CD4-positive, alpha-beta T cell treated with Interleukin-21 for 1 hour (primary cell): ENCODE results near the gene CRMP1.
"Not testable (repeated sequence)": the region's sequence is repeated elsewhere in the genome, so short reads cannot be mapped to it uniquely, and the experiment has no call there.

Experiments
- DNase-seq: peaks from one replicate; pipeline ENCODE4 v3.0.0-alpha.2; 2020

The CRMP1 gene

DNA sequence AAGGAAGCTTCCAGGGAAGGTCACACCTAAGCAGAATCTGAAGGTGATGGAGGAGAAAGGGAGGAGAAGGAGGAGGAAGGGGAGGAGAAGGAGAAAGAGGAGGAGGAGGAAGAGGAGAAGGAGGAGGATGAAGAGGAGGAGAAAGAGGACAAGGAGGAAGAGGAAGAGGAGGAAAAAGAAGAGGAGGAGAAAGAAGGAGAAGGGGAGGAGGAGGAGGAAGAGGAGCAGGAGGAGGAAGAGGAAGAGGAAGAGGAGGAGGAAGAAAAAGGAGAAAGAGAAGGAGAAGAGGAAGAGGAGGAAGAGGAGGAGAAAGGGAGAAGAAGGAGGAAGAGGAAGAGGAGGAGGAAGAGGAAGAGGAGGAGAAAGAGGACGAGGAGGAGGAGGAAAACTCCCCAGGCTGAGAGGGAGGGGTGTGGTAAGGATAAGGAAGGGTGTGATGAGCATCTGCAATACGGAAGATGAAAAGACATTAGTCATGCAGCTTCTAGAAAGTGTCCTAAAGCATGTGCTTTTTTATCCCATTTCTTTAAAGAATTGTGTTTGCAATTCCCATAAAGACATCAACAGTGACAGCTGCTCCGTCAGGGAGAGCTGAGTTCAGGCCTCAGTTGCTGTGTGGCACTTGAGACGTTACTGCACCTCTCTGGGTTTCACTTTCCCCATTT, 41.1 kb downstream of the CRMP1 start:
- no peak for DNase-seq

DNA sequence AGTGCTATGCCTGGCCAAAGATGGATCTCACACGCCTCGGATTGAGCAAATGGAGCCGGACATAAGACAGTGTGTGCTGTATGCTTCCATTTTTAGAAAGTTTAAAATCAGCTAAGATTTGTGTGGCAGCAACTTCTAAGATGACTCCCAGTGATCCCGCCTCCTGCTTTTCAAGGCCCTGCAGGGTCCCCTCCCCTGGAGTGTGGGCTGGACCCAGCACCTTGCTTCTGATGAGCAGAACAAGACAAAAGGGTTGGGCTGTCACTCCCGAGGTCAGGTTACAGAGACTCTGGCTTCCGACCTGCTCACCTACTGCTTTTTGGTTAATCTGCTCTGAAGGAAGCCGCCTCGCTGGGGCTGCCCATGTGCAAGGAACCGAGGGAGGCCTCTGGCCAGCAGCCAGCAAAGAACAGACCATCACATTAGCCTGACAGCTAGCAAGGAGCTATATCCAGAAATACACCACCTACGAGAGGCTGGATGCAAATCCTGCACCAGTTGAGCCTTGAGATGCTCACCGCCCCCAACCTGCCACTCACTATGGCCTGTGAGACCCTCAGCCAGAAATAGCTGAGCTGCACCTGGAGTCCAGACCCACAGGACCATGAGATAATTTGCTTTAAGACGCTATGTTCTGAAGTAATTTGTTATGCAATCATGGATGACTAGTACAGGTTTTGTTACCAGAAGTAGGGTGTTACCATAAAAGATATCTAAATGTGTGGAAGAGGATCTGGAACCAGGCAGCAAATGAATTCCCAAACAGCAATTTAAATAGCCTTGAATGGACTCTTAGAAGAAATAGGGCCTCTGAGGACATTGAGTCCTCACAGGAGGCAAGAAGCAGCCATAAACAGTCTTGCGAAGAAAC, 47.6 kb downstream of the CRMP1 start:
- no peak for DNase-seq

DNA sequence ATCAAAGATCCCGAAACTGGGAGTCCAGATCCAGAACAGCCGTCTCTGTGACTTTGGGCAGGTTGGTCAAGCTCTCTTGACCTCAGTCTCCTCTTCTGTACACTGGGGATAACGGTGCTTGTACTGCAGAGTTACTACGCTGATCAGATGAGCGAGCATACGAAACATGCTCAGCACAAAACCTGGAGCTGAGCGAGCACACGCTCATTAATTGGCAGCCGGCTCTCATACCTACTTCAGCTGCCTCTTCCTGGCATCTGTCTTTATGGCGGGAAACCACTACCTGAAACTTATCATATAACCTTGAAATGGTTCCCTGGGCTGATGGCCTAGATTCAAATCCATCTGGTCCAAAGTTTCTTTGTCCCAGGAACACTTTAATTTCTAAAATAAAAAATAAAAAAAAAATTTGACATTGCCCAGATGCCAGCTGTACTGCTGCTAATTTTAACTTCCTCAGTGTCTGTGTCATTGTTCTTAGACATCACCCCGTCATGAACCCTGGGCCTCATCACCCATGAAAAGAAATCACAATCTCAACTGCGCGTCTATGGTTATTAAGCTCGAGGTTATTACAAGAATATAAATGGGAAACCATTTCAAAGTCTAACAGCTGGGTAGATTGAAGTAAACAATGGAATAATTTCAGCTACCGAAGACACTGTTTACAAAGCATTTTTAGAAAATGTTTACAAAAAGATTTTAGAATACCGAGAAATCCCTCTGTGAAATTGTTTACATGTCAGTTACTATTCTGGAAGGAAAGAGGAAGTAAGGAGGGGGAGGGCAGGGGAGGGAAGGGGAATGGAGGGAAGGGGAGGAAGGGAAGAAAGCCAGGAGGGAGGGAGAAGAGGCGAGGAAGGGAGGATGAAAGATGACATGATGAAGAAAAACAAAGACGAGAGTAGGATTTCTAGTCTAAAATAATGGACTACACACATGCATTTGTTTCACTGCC, 49.0 kb downstream of the CRMP1 start:
- no peak for DNase-seq

DNA sequence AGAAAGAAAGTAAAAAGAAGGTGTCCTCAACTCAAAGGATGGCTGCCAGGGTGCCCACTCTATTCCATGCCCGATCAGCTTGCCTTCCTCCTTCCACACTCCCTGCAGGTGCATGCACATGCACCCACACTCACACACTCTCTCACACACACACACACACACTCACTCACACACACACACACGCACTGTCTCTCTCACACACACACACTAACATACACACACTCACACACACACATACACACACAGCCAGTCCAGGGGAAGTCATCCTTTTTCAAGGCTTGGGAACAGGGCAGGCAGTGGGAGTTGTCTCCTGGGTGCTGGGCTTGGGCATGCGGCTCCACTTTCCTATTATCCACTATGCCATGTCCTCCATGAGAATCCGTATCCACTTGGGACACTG, 50.4 kb downstream of the CRMP1 start:
- DNase-seq, result no peak

DNA sequence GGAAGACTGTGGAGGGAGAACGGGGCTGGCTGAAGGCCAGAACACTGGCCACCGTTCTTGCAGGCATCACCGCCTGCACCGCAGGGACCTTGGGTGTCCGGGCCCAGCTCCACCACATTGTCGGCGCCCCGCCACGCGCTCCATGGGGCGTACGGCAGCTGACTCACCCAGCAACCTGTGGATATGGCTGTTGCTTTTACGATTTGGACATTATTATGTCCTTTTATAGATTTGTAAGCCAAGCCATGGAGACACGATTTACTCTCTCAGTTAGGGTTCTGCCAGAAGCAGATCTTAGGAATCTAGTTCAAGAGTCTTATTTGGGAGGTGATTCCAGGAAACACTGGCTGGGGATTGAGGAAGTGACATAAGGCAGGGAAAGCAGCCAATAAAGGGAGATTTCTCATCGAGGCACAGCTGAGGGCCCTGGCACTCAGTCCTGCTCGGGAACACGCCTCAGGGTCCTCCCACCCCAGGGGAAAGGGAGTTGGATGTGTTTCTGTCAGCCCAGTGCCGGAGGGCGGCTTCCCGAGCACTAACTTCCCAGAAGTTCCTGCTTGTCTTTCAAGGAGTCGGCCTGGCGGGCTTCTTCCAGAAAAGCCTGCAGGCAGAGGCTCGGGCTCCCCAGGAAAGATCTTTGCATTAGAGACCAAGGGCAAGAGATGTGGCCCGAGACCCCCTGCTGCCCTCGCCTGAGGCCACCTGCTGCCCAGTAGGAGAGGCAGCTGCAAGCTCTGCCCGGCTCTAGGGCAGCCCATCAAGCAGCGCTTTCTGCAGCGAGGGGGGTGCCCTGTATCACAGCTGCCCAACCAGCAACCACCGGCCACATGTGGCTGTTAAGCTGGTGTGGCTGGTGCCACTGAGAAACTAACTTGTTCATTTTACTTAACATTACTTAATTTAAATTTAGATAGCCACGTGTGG, 52.9 kb downstream of the CRMP1 start:
- no peak for DNase-seq

DNA sequence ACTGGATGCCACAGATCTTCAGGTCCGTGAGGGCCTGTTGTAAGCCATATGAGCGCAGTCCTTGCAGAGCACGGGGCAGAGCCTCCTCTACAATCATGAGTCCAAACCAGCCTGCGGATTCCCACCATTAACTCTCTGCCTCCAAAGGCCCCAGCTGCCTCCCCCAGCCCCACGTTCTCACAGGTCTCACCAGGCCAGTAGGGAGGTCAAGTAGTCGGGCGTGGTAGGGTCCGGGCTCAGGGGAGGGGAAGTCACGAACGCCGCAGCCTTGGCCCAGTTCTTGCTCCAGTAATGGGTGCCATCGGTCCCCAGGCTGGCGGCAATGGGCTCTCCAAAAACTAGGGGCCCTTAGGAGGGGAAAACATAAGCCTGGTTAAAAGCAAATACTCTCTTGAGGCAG, 53.6 kb downstream of the CRMP1 start:
- no peak for DNase-seq

DNA sequence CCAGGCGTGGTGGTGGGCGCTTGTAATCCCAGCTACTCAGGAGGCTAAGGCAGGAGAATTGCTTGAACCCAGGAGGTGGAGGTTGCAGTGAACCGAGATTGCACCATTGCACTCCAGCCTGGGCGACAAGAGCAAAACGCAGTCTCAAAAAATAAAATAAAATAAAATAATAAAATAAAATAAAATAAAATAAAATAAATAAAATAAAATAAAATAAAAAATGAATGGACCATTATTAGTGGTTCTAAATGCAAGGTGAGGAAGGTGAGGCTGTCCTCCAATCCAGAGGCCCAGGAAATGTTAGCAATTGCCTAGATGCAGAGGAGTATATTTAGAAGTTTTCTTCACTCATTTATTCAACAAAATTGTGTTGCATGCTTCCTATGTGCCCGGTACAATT, 55.4 kb downstream of the CRMP1 start:
- DNase-seq, result not testable (repeated sequence)

DNA sequence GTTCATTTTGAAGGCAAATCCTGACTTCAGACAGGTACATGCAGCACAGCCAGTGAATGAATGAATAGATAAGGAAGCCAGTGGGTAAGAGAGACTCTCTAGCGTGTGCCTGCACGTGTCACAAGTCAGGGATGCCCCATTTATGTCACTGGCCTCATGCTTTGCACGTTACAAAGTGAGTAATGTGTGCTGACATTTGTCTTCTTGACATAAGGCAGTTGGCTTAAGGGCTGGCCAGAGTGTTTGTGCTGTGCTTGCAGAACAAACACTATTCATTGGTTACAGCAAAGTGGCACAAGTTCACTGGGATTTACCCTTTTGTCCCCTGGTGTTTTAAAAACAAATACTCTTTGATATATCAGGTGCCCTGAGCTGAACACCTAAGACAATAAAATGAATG, 55.9 kb downstream of the CRMP1 start:
- no peak for DNase-seq

DNA sequence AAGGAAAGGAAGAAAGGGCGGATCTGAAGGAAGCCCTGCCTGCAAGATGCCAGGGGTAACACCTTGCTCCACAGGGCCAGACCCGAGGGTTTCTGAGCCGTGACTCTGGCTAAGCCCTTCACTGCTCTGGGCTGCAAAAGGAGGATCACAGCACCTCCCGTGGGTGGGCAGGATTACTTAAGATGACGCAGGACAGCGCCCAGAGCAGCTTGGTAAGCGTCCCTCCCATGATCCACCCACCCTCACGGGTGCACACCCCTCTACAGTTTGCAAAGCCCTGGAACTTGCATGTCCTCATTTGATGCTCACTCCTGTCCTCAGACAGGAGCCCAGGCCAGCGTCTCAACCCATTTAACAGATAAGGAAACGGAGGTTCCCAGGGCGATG, 64.9 kb downstream of the CRMP1 start:
- DNase-seq, result no peak

DNA sequence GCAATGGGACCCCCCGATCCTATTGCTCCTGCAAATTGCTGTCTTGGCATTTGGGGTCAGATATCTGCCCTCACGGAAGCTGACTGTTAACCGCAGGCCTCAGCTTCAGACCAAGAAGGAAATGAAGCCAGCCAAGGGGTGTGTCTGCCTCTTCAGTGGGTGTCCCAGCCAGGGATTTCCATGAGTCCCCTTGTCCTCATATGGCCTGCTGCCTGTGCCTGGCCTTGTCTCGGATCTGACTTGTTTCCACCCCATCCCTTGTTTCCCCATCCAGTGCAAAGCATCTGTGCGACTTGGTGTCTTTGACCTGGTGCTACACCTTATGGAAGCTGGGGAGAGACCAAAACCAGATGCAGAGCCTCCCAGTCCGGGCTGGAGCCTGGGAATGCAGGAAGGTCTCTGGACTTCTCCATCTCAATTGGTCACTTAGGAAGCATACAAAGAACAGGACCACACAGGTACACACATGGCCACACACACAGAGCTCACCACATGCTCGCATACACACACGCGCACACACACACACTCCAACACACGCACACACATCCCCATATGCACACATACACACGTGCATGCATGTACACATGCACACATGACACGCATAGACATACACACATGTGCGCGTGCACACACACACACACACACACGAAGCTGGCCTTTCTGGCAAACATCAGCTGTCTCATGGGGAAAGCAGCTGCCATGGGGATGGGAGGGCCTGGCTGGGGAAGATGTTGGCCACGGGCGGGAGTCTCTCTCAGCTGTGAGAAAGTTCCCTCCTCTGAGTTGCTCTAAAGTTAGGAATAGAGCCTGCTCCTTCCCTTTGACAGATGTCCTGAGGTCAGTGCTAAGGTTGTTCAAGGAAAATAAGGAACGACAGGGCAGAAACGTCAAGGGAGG, 65.5 kb downstream of the CRMP1 start:
- DNase-seq, result no peak

DNA sequence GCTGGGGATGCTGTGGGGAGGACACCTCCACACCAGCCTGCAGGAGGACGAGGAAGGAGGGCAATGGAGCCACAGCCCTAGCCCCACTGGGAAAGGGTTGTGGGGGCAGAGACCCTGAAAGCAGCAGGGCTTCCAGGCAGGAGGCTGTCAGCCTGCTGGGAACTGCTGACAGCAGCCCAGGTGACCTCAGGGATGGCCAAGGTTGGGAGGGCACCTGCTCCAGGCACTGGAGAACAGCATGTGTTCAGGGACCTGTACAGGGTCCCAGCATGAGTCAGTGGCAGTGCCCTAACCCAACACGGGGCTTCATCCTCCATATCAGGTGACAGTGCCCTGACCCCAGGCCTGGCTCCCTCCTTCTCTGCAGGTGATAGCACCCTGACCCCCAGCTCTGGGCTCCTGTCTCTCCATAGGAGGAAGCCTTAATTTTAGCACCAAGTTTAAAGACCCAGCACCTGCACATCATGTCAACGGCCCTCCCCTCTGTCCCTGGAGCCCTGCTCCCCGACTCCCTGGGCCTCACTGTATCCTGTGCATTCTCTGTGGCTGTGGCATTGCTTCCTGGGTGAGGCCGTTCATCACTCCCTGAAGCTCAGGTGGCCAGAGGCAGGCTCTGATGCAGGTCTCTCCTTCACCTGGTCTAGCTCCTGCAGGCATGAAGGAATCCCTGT, 66.3 kb downstream of the CRMP1 start:
- DNase-seq, result no peak

DNA sequence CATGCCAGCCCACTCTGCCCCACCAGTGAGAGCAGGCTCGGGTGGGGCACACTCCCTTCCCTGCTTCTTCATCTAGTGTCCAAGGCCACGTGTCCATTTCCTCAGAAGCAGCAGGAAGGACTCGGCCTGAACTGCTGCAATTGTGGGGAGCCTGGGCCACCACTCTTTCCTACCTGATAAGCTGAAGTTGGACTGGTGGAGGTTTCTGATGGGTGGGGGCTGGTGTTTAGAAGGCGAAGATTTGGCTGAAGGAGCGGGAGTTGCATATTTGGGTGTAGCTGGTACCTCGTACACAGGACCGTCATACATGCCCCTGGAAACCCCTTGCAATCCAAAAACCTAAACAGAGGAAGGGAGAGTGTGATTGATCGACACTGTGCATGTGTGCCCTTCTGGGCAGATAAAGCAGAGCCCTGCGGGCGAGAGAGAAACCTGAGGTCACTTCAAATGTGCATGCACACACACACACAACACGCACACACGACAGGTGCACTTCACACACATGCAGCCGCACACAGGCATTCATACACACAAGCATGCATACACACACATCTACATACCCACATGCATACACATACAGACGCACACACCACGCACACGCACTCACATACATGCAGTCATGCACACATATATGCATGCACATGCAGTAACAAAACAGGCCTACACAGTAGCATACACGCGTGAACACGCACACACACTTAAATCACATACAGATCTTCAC, 67.4 kb downstream of the CRMP1 start:
- no peak for DNase-seq

DNA sequence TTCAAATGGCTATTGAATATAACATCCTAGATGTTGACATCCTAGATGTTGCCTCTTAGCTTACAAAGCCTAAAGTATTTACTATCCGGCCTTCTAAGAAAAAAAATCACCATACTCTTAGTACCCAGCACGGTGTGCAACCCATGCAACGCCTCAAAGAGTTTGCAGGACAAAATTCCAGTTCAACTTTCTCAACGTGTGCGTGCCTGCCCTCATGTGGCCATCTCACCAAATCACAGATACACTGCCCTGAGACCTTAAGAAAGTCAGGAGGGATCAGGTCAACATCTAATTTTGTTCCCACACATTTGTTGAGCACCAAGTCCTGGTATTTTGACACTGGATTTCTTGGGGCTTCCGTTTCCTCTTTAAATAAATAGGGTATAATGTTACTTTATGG, 68.3 kb downstream of the CRMP1 start:
- DNase-seq, result no peak

DNA sequence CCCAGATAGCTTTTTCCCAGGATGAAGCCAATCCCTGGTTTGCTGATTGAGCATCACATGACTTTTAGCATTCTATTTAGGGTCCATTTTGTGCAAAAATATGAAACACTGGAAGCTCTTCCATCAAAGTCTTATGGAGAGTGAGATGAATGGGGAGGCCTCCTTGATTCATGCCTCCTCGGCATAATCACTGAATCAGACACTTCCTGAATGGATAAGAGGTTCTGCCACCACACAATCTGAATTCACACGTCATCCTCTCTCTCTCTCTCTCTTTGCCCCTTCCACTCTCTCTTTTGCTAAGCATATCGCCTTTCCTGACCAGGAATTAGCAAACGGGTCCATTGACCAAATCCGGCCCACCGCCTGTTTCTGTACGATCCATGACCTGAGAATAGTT, 68.7 kb downstream of the CRMP1 start:
- no peak for DNase-seq

DNA sequence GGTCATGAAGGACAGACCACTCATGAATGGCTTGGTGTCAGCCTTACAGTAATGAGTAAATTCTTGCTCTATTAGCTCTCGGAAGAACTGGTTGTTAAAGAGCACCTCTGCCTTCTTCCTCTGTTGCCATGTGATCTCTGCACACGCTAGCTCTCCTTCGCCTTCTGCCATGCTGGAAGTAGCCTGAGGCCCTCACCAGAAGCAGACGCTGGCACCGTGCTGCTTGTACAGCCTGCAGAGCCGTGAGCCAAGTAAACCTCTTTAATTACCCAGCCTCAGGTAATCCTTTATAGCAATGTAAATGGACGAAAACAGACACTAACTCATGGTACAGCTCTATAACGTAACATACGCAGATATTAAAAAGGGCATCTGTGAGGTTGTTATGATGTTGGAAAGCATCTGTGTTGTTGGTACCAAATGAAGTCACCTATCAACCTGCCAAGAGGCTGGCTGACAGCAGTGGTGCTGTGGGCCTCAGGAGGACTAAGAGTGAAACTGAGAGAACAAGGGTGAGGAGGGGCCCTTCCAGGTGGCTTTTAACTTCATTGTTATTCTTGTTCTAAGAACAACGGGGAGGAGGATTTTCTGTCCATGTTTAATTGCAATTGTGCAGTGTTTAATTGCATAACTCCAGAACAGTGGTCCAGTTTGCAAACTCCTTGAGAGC, 69.2 kb downstream of the CRMP1 start:
- DNase-seq, result no peak

DNA sequence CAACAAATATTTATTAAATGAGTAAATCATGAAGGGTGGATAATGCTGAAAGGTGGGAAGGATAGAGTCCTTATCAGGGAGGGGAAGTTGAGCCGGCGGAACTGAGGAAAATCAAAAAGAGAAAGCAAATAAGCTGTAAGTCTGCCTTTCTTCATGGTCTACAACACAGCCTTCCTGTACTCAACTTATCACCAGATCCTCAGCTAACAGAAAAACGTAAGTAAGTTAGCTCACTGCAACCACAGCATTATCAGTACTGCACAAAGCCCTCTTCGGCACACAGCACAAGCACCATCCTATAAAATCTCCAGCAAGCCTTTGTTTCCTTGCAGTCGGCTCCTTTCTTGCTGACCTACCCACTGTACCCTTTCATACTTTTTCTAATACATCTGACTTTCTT, 70.3 kb downstream of the CRMP1 start:
- no peak for DNase-seq

DNA sequence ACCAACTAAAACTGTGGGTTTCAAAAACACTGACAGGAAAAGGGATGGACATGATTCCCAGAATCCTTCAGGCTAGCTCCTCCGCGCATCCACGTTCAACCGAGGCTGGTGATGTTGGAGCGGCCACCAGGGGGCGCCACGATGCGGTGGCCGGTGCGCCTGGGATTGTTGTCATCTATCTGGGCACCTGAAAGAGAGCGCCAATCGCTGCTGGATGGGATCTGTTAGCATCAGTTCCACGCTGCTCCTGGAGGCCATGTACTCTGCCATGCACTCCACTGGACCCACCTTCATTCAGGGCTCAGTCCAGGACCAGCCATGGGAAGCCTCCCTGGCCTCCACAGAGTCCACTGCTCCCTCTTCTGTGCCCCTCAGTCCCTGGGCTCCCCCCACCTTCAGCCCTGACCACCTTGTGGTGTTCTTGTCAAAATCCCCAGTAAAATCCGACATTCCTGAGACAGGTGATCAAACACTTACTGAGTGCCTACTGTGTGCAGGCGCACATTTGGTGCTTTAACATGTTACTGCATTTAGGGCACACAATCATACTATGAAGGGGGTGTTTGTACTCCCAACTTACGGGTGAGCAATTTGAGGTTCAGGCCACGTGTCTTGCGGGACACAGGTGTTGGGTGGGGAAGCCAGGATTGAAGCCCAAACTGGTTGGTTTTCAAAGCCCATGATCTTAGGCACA, 71.1 kb downstream of the CRMP1 start:
- DNase-seq, result no peak

DNA sequence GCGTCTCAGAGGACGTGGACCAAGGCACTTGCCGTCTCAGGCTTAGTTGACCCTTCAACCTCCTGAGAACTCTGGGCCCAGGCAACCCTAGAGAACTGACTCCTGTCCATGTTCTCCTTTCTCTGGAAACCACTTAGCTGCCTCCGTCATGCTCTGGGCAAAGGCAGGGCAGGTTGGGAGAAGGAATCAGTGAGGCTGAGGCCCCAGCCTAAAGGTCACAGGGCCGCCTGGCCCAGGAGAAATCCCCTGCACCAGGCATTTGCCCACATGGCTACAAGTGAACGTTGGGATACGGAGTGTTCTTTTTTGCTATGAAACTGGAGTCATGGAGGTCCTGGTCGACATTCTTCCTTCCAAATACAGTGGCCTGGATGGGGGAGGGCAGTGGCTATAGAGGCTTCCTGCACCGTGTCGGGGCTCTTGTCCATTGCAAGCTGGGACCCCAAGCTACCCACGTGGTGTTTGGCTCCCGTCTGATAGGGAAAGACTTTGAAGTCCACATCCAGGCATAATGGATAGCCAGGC, 76.0 kb downstream of the CRMP1 start:
- DNase-seq, result no peak
